GM12872 (cell line): ENCODE results near the gene HIP1.

ENCODE experiments used
- TF ChIP-seq, protein P1 (sequence below): IDR thresholded peaks from 3 replicates; pipeline ENCODE4 v1.5.1; 2011; ENCODE audit warnings: low read depth, mild to moderate bottlenecking, low read length, moderate library complexity; ENCODE audit not compliant: insufficient read depth

The HIP1 gene

DNA sequence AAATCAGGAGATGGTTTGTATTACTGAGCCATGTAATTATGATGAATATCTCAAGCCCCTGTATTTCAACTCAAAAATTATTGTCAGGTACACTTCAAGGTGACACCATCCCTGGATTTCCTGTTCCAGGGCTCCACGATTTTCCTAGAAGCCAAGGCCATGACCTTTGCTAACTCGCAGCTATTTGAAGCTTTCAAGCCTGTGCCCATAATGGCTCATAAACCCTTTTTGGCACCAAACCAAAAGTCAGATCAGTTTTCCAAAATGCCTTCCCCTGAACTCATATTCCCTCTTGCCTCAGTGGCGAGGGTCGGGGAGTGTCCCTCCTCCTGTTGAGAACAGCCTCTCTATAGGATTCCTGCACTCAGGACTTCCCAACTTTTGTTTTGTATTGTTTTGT lies 70.8 kb downstream of the HIP1 start:
- TF ChIP-seq, protein P1, sequence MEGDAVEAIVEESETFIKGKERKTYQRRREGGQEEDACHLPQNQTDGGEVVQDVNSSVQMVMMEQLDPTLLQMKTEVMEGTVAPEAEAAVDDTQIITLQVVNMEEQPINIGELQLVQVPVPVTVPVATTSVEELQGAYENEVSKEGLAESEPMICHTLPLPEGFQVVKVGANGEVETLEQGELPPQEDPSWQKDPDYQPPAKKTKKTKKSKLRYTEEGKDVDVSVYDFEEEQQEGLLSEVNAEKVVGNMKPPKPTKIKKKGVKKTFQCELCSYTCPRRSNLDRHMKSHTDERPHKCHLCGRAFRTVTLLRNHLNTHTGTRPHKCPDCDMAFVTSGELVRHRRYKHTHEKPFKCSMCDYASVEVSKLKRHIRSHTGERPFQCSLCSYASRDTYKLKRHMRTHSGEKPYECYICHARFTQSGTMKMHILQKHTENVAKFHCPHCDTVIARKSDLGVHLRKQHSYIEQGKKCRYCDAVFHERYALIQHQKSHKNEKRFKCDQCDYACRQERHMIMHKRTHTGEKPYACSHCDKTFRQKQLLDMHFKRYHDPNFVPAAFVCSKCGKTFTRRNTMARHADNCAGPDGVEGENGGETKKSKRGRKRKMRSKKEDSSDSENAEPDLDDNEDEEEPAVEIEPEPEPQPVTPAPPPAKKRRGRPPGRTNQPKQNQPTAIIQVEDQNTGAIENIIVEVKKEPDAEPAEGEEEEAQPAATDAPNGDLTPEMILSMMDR, result no peak

DNA sequence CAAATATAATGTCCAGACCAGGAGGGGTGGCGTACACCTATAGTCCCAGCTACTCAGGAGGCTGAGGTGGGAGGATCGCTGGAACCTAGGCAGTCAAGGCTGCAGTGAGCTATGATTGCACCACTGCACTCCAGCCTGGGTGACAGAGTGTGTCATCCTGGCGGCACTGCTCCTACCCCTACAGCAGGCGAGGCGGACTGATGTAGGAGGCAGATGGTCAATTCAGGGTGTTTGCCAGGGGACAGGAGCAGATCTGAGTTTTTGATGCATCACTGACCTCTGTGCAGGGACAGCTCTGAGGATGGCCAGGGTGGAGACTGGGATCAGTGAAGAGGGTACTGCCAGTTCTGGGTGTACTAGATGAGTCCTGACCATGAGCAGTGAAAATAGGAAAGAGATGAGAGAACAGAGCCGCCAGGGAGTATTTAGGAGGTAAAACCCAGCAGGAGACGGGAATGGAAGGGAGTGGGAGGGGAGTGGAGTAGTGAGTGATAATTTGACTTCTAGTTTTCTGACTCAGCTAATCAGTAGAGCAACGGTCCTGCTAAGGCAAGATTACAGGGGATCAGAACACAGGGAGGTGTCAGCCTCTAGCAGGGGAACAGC lies 75.3 kb downstream of the HIP1 start:
- TF ChIP-seq, protein P1, result no peak

DNA sequence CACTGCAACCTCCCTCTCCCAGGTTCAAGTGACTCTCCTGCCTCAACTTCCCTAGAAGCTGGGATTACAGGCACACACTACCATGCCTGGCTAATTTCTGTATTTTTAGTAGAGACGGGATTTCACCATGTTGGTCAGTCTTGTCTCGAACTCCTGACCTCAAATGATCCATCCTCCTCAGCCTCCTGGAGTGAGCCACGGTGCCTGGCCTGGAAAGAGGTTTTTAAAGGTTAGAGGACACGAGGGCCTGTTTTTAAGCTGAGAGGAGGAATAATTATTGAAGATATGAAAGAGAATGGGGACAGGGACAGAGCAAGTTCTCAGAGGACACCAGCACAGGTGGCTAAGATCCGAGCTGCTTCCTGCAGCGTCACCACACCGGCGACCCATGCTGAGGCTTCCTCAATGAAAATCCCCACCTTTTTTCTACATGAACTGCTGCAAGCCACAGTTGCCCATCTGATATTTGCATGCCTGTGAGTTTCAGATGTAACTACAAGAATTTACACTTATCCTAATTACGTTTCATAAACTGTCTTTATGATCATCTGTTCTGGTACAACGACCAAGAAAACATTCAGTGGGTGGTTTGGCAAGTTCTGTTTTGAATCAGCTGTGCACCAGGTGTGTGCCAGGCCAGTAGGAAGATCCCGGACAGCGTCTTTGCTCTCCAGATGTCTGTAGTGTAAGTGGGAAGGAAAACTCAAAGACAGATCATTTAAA lies 76.0 kb downstream of the HIP1 start:
- TF ChIP-seq, protein P1, result no peak

DNA sequence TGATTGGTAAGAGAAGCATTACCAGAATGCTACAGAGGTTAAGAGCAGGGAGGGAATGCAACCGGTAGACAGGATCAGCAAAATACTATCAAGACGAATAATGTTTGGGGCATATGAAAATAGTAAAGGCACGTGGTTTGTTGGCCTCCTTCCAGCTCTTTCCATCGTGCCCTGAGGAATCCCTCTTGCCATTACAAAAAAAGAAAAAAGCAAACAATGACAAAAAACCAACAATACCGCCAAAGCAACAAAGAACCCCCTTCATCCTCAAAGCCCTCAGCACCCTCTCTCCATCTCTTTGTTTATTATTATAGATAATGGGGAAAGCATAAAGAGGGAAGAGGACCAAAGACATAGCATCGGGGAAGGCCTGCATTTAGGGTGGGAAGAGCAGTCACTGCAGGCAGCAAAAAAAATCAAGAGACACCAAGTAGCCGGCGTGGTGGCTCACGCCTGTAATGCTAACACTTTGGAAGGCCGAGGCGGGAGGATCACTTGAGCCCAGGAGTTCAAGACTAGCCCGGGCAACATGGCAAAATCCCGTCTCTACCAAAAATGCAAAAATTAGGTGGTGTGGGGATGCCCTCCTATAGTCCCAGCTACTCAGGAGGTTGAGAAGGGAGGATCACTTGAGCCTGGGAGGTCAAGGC lies 78.0 kb downstream of the HIP1 start:
- TF ChIP-seq, protein P1, result no peak

DNA sequence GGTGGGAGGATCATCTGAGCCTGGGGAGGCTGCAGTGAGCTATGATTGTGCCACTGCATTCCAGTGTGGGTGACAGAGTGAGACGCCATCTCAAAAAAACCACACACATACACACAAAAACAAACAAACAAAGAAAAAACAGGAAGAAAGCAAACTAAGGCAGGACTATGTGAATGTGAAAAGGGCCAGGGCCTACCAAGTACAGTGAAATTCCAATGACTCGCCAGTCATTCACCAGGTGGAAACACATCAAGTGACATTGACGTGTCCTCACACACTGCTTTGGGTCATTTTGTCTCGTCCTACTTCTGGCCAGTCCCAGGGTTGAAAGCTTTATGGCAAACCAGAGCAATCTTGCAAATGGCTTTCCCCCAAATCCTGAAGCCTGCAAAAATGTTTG lies 79.9 kb downstream of the HIP1 start:
- TF ChIP-seq, protein P1, result no peak

DNA sequence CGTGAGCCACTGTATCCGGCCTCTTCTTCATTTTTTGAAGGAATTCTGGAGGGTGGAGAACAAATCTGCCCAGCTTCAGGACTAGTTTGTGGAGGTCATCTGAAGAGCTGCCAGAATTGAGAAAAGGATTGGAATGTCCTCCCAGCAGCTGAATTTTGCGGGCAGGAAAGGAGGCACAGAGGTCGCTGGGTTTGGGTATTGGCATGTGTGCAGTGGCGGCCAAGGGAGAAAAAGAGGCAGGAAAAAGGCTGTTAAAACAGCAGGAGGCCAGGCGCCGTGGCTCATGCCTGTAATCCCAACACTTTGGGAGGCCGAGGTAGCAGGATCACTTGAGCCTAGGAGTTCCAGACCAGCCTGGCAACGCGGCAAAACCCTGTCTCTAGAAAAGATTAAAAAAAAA lies 80.4 kb downstream of the HIP1 start:
- TF ChIP-seq, protein P1, result no peak

DNA sequence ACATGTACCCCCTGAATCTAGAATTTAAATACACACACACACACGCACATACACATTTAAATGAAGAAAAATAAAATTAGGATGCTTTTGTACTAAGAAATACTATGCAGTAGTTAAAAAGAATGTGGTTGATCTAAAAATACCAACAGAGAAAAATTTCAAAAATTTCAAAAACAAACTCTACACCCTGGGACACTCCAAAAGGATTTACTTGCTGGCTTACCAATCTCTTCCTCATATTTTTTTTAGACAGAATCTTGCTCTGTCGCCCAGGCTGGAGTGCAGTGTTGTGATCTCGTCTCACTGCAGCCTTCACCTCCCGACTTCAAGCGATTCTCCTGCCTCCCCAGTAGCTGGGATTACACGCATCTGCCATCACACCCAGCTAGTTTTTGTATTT lies 80.9 kb downstream of the HIP1 start:
- TF ChIP-seq, protein P1, result no peak
